ENCODE measurements around the gene ATG16L1. TPM values are rescaled to one million over a fixed set of nuclear protein-coding genes. Genes with fewer than 3 reads are reported as not detected.

ATG16L1 gene
- total RNA-seq, 4 donors from 2014 or later, result 46.4 to 125 (median 58.4) TPM

- Histone ChIP-seq H3K36me3 (no peaks in the 10 kb centered on the region), H3K9me3 (no peaks in the 10 kb centered on the region), H3K4me3 (no peak overlapping the region), H3K4me1 (peaks cover 0 to 12% (median 9%) of the 10 kb centered on the region in 4 donors), H3K27ac (no peak overlapping the region), H3K27me3 (no peaks in the 10 kb centered on the region)
- no peak for TF ChIP-seq POLR2A (IDR thresholded peaks at IDR 0.05)
- DNase-seq, result no peak
These were observed 6.1 kb upstream of the ATG16L1 start for GRCh38 chr2:233245406-233245805.

GRCh38 chr2:233247116-233247515 is 4.4 kb upstream of the ATG16L1 start:
- Histone ChIP-seq H3K9me3 (no peaks in the 10 kb centered on the region), H3K4me3 (no peak overlapping the region), H3K27me3 (no peaks in the 10 kb centered on the region), H3K27ac (peak overlapping the region in 2 of 4 donors; percentile 32 to 58), H3K36me3 (no peaks in the 10 kb centered on the region), H3K4me1 (peaks cover 0 to 3% (median 2%) of the 10 kb centered on the region in 4 donors)
- TF ChIP-seq CTCF (IDR thresholded peaks at IDR 0.05) (no peak), POLR2A (IDR thresholded peaks at IDR 0.05) (no peak)
- DNase-seq, result peak in 1 of 3 donors; percentile 41

- no peak overlapping the region for H3K4me3 ChIP-seq
- peaks cover 0 to 4% (median 2%) of the 10 kb centered on the region in 4 donors for H3K4me1 ChIP-seq
- H3K27me3 ChIP-seq, result no peaks in the 10 kb centered on the region
- H3K36me3 ChIP-seq, result no peaks in the 10 kb centered on the region
- H3K9me3 ChIP-seq, result no peaks in the 10 kb centered on the region
- peak overlapping the region in 2 of 4 donors; percentile 32 to 58 for H3K27ac ChIP-seq
- peak in 1 of 3 donors; percentile 46 for DNase-seq
- TF ChIP-seq POLR2A (IDR thresholded peaks at IDR 0.05), result no peak
- TF ChIP-seq CTCF (IDR thresholded peaks at IDR 0.05), result no peak
These were observed 3.7 kb upstream of the ATG16L1 start for GRCh38 chr2:233247744-233248143.

- H3K4me1 ChIP-seq, result peaks cover 0 to 17% (median 5%) of the 10 kb centered on the region in 4 donors
- DNase-seq, result no peak
- H3K36me3 ChIP-seq, result no peaks in the 10 kb centered on the region
These were observed 2.5 kb upstream of the ATG16L1 start for GRCh38 chr2:233248999-233249398.

GRCh38 chr2:233250568-233250967 is 905 bp upstream of the ATG16L1 start:
- Histone ChIP-seq H3K27me3 (no peaks in the 10 kb centered on the region), H3K9me3 (no peaks in the 10 kb centered on the region), H3K36me3 (no peaks in the 10 kb centered on the region), H3K4me1 (peaks cover 0 to 22% (median 5%) of the 10 kb centered on the region in 4 donors), H3K27ac (peak overlapping the region in 3 of 4 donors; percentile 63 to 91 (median 91)), H3K4me3 (no peak overlapping the region)
- DNase-seq, result no peak
- TF ChIP-seq POLR2A (IDR thresholded peaks at IDR 0.05), result no peak
- TF ChIP-seq CTCF (IDR thresholded peaks at IDR 0.05), result no peak

More at GRCh38 chr2:233248999-233249398, 2.5 kb upstream of the ATG16L1 start:
- Histone ChIP-seq H3K27ac (no peak overlapping the region), H3K27me3 (no peaks in the 10 kb centered on the region), H3K9me3 (no peaks in the 10 kb centered on the region), H3K4me3 (no peak overlapping the region)
- TF ChIP-seq CTCF (IDR thresholded peaks at IDR 0.05), result no peak
- TF ChIP-seq POLR2A (IDR thresholded peaks at IDR 0.05), result no peak

- Histone ChIP-seq H3K36me3 (peaks cover 0 to 2% (median 0%) of the 10 kb centered on the region in 3 donors), H3K27ac (peak overlapping the region; percentile 63 to 91 (median 90)), H3K4me3 (peak overlapping the region in 2 of 4 donors; percentile 89 to 94), H3K4me1 (peaks cover 0 to 22% (median 5%) of the 10 kb centered on the region in 4 donors), H3K27me3 (no peaks in the 10 kb centered on the region), H3K9me3 (no peaks in the 10 kb centered on the region)
- TF ChIP-seq POLR2A (IDR thresholded peaks at IDR 0.05) (no peak), CTCF (IDR thresholded peaks at IDR 0.05) (no peak)
- no peak for DNase-seq
These were observed 528 bp upstream of the ATG16L1 start for GRCh38 chr2:233250985-233251305.
